PC-3 (cell line): ENCODE measurements around the gene GSK3B. TPM values are rescaled to one million over a fixed set of nuclear protein-coding genes. Genes with fewer than 3 reads are reported as not detected.
A peak's percentile ranks its signal among the peaks of the same experiment; 100 is the strongest.

Experiments
- ATAC-seq: fragments of 200-7000 bp; cut with Tn5 transposase; 2 replicates; pipeline ENCODE4 v1.9.1; 2020; ENCODE audit warnings: mild to moderate bottlenecking, moderate library complexity
- BruUV-seq: library from RNA; stranded (reverse); fragments of 400-500 nt; replicated peaks from 2 replicates; lab custom pipeline; 2021; lab: Mats Ljungman, UMichigan
- CTCF ChIA-PET: fragments of 300-600 bp; sonication (Branson Sonifier 250); formaldehyde crosslinking; loops from one replicate; lab custom pipeline; 2022; ENCODE audit warnings: antibody characterized with exemption; lab: Charles Lee
- POLR2A ChIA-PET: fragments of 300-600 bp; sonication (Branson Sonifier 250); formaldehyde crosslinking; loops from one replicate; lab custom pipeline; 2022; ENCODE audit warnings: antibody characterized with exemption; ENCODE audit not compliant: unreplicated experiment; lab: Charles Lee
- DNase-seq: peaks from one replicate; pipeline ENCODE4 v3.0.0-alpha.2; 2015
- H2AFZ ChIP-seq: fragments of 300-600 bp; sonication (generic); 2 replicates; pipeline ENCODE4 v1.6.0; 2016; ENCODE audit warnings: antibody characterized with exemption, low read length
- H3F3A ChIP-seq: fragments of 300-600 bp; sonication (generic); one replicate; pipeline ENCODE4 v1.6.0; 2017; ENCODE audit warnings: antibody characterized with exemption, low read length, control low read depth, mild to moderate bottlenecking; ENCODE audit not compliant: unreplicated experiment
- H3K27ac ChIP-seq: fragments of 300-600 bp; sonication (generic); 2 replicates; pipeline ENCODE4 v1.5.1; 2016; ENCODE audit warnings: mild to moderate bottlenecking, low read length
- H3K27me3 ChIP-seq: fragments of 300-600 bp; sonication (generic); 2 replicates; pipeline ENCODE4 v1.6.1; 2016; ENCODE audit warnings: low read length, mixed read lengths
- H3K36me3 ChIP-seq: fragments of 300-600 bp; sonication (generic); 2 replicates; pipeline ENCODE4 v1.6.1; 2016; ENCODE audit warnings: low read depth, mixed run types, low read length, mixed read lengths
- H3K4me1 ChIP-seq: fragments of 300-600 bp; sonication (generic); 2 replicates; pipeline ENCODE4 v1.5.1; 2016; ENCODE audit warnings: low read length; ENCODE audit not compliant: insufficient read depth
- H3K4me2 ChIP-seq: fragments of 300-600 bp; sonication (generic); 2 replicates; pipeline ENCODE4 v1.6.0; 2016; ENCODE audit warnings: low read length
- H3K4me3 ChIP-seq: fragments of 300-600 bp; sonication (generic); 2 replicates; pipeline ENCODE4 v1.5.1; 2016; ENCODE audit warnings: mild to moderate bottlenecking, low read length, mixed read lengths
- H3K79me2 ChIP-seq: fragments of 300-600 bp; sonication (generic); 2 replicates; pipeline ENCODE4 v1.6.1; 2017; ENCODE audit warnings: low read length, mixed read lengths
- H3K9ac ChIP-seq: fragments of 300-600 bp; sonication (generic); 2 replicates; pipeline ENCODE4 v1.6.0; 2016; ENCODE audit warnings: mild to moderate bottlenecking, low read length
- H3K9me2 ChIP-seq: fragments of 300-600 bp; sonication (generic); replicated peaks from 2 replicates; pipeline ENCODE4 v1.6.1; 2016; ENCODE audit warnings: mixed run types, low read length, mixed read lengths
- H3K9me3 ChIP-seq: fragments of 300-600 bp; sonication (generic); 2 replicates; pipeline ENCODE4 v1.6.1; 2016; ENCODE audit warnings: low read length, mixed read lengths
- H4K20me1 ChIP-seq: fragments of 300-600 bp; sonication (generic); 2 replicates; pipeline ENCODE4 v1.6.1; 2016; ENCODE audit warnings: low read length, mixed read lengths
- CTCF ChIP-seq: fragments of 300-600 bp; sonication (generic); conservative IDR thresholded peaks from 2 replicates; pipeline ENCODE4 v1.5.1; 2017; ENCODE audit warnings: antibody characterized with exemption, low read depth, mild to moderate bottlenecking, low read length
- EZH2 ChIP-seq: fragments of 300-600 bp; sonication (generic); IDR thresholded peaks from one replicate; pipeline ENCODE4 v1.6.1; 2017; ENCODE audit warnings: antibody characterized with exemption, mild to moderate bottlenecking, low read length; ENCODE audit not compliant: unreplicated experiment
- EZH2phosphoT487 ChIP-seq: fragments of 300-600 bp; sonication (generic); IDR thresholded peaks from 2 replicates; pipeline ENCODE4 v1.6.1; 2018; ENCODE audit warnings: mild to moderate bottlenecking, antibody characterized with exemption, low read length, borderline replicate concordance
- intact Hi-C: fragments of 100-400 bp; cut with micrococcal nuclease; formaldehyde crosslinking; loops from 2 replicates; pipeline ENCODE4 v1.9.0; 2023
- total RNA-seq: library from RNA; depleted of rRNA; stranded (reverse); fragments of >200 nt; gene quantifications from 2 replicates; pipeline ENCODE4 v1.2.3, GENCODE V29; 2014

The GSK3B gene
- total RNA-seq, 1 experiment from 2014 or later, result 55.8 TPM

GRCh38 chr3:120095979-120096426 is 1.8 kb upstream of the GSK3B start:
- Histone ChIP-seq H3K79me2 (peaks cover 56% of the 10 kb centered on the region), H2AFZ (peak overlapping the region; percentile 71), H3K9me2 (no peaks in the 10 kb centered on the region), H4K20me1 (peaks cover 26% of the 10 kb centered on the region), H3K4me2 (peak overlapping the region; percentile 93), H3K4me1 (peaks cover 12% of the 10 kb centered on the region; the same call in 1 of the 2 replicates), H3K36me3 (peaks cover 4% of the 10 kb centered on the region; the same call in 1 of the 2 replicates), H3F3A (no peaks in the 10 kb centered on the region), H3K9me3 (no peaks in the 10 kb centered on the region), H3K9ac (peak overlapping the region; percentile 98), H3K27me3 (no peaks in the 10 kb centered on the region), H3K4me3 (peak overlapping the region; percentile 95), H3K27ac (peak overlapping the region; percentile 95)
- ATAC-seq, result no peak
- no peak for DNase-seq
- POLR2A ChIA-PET, result interaction anchor here (0.5 to 1.9 kb wide), 33 partner anchors 18 to 1254 kb away, joined by 3 to 34 read pairs (median 4); partner anchors contain the start of gene NDUFB4
- intact Hi-C loops, result loop anchor here (1.0 to 2.0 kb wide), 6 partner anchors 17 to 183 kb away; no protein-coding TSS in a partner anchor
- TF ChIP-seq EZH2phosphoT487, result no peak
- no peak for TF ChIP-seq CTCF
- TF ChIP-seq EZH2, result no peak
- CTCF ChIA-PET, result interaction anchor here (0.6 to 0.9 kb wide), 2 partner anchors 51 to 202 kb away, joined by 3 to 6 read pairs; no protein-coding TSS in a partner anchor
- TSS peak; percentile 76 for BruUV-seq

DNA sequence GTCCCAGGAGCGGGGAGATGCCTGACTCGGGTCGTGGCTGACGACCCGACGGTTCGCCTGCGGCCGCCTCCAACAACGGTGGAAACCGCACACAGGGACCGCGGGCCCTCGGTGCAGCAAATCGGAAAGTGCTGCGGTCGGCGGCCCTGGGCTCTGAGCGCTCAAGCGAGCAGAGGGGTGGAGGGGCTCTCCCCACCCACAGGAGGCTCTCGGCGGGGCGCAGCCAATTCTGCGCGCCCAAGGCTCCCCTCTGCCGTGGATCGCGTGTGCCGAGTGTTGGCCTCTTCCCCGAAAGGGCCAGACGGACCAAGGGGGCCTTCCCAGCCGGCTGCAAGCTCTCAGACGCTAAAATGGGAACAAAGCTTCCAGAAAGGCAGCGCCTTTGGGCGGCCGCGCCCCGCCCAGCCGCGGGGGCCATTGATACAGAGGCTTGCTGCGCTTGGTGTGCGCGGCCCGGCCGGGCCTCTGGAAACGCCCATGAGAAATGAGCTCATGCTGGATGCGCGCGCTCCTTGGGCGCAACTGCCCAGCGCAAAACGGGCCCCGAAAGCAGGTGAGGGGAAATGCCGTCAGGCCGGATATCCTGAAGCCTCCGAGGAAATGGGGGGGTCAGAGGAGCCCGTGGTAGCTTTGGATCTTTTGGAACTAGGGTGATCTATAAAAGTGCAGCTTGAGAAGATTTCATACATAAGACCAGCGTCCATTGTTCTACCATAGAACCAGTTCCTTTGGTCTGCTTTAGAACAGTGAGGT is 1.2 kb upstream of the GSK3B start:
- BruUV-seq, result TSS peak; percentile 5
- Histone ChIP-seq H3K36me3 (peaks cover 4% of the 10 kb centered on the region; the same call in 1 of the 2 replicates), H3K4me3 (peak overlapping the region; percentile 95), H3K4me1 (peaks cover 16% of the 10 kb centered on the region), H2AFZ (peak overlapping the region; percentile 71), H3K9me2 (no peaks in the 10 kb centered on the region), H3K79me2 (peaks cover 62% of the 10 kb centered on the region), H3K27ac (peak overlapping the region; percentile 95), H3K9ac (peak overlapping the region; percentile 98), H4K20me1 (peaks cover 32% of the 10 kb centered on the region), H3K4me2 (peak overlapping the region; percentile 93), H3F3A (no peaks in the 10 kb centered on the region), H3K9me3 (no peaks in the 10 kb centered on the region), H3K27me3 (no peaks in the 10 kb centered on the region)
- CTCF ChIA-PET, result interaction anchor here (0.6 to 0.9 kb wide), 4 partner anchors 52 to 202 kb away, joined by 3 to 6 read pairs (median 3); no protein-coding TSS in a partner anchor
- POLR2A ChIA-PET, result interaction anchor here (0.5 to 1.9 kb wide), 35 partner anchors 16 to 1253 kb away, joined by 3 to 34 read pairs (median 4); partner anchors contain the start of gene NDUFB4
- no peak for TF ChIP-seq EZH2phosphoT487
- no peak for TF ChIP-seq CTCF
- no peak for TF ChIP-seq EZH2
- peak; percentile 58 for ATAC-seq
- intact Hi-C loops, result loop anchor here (1.0 to 2.0 kb wide), 6 partner anchors 18 to 183 kb away; no protein-coding TSS in a partner anchor
- DNase-seq, result peak; percentile 98
